ELR (cell line): ENCODE data around the gene CHDH.

Source experiments
- DNase-seq: peaks from one replicate; pipeline ENCODE4 v3.0.0-alpha.2; 2015; ENCODE audit warnings: low read depth

The CHDH gene

DNA sequence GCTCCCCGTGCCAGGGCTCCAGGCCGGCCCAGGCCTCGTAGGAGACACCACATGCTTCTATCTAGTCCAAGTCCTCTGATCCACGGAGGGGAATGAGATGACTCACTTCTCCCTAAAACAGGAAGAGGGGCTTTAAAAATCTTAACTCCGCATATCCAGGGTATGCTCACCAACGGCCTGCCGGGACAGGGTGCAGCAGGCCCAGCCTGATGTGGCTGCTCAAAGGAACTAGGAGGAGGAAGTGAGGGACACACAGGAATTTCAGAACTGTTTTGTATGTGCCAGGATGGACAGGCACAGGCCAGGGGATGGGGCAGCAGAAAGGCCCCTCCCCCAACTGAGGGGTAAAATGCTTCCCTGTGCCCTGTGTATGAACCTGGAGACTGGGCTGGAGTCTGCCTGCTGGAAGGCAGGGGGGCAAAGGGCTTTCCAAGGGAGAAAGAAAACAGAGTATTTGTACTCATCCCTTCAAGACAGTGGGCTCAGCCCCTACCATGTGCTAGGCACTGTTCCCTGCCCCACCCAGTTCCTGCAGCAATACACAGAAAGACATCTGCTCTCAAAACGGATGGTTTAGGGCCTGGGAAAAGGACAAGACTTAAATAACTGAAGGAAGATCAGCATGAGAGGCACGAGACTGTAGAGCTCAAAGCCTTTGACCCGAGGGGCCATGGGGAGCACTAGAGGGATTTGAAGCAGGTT is 22.1 kb downstream of the CHDH start:
- DNase-seq = no peak

DNA sequence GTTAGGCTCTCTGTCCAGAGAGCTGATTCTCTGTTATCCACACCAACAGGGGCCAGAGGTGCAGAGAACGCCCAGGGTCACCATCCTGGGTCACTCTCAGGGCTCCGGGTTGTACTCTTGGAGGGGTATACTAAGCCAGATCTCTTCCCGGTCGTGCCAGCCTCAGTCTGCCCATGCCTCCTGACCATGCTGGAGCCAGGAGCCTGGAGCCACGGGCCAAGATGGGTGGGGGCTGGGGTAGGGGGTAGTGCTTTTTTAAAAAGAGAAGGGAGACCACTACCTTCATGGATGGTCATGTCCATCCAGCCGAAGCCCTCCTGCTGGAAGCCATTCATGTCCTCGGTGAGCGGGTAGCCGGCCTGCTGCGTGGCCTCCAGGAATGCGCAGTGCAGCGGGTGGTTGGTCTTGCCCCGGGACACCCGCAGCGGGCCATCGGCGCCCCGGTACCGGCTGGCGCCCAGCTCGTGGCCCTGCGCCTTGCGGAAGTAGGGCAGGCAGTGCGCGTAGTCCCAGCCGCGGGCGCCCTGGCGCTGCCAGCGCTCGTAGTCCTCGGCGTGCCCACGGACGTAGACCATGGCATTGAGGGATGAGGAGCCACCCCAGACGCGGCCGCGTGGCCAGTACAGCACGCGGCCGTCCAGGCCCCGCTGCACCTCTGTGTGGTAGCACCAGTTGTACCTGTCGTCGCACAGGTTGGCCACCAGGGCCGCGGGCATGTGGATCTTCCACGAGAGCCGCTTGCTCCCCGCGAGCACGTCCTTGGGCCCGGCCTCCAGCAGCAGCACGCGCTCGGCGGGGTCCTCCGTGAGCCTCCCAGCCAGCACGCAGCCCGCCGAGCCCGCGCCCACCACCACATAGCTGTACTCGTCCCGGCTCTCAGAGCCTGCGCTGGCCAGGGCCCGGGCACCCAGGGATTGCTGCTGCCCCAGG is 22.9 kb downstream of the CHDH start:
- no peak for DNase-seq

DNA sequence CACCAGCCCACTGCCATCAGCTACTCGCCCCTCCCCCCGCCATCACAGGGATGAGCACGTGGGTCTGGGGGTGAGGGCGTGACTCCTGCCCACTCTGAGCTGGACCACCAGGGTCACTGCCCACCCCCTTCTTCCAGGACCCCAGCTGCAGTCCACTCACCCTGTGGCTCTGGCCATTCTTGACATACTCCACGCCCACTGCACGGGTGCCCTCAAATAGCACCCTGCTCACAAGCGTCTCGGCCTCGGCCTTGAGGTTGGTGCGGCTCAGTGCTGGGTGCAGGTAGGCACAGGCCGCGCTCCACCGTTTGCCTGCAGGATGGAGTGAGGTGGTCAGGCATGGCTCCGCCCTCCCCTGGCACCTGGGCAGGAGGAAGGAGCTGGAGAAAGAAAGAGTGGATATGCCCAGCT is 23.9 kb downstream of the CHDH start:
- no peak for DNase-seq

DNA sequence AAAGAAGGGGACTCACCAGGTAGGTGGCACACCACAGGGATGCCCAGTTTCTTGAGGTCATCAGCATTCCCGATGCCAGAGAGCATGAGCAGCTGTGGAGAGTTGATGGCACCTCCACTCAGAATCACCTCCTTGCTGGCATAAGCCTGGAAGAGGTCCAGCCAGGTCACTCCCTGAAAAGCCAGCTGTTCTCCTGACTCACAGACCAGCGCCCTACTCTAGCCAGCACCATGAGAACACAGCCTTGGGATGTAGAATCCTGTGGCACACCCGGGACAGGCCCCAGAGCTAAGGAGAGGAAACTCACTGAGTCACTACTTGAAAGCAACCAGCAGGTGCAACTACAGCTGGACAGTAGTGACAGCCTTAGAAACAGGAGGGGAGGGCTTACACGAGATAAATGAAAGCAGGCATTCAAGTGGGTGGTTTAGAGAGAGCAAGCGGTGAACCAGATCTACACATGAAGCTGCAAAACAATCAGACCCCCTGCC is 24.5 kb downstream of the CHDH start:
- no peak for DNase-seq

DNA sequence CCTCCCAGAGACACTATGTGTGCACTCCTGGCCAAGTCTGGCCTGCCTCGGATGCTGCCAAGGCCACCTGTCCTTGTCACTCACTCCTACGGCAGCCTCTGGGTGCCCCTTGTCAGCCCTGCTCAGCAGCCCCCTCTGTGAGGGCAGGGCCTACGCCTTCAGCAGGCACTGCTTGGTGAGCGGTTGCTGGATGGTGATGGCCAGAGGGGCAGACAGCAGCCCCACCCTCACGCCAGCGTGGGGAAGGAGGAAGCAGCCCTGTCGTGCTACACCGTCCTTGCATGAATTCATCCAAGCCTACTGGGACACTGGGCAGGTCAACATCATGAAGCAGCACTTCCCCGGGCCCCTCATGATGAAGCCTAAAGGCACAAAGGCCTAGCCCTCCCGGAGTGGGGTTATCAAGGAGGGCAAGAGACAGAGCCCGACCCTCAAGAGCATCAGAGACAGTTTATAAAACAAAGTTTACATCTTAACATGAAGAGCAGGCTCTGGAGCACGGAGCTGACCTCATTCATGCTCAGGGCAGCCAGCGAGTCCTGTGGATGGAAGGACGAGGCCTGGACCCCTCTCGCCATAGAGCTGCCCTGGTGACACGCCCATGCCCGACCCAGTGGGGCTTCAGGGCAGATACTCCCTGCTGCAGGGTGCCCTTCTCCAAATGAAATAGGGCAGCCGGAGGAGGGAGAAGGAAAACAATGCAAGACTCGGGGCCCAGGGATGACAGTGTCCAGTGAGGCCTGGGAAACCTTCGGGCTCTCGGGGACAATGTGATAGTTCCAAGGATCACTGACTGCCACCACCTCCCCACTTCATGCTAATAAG is 25.3 kb downstream of the CHDH start:
- DNase-seq = no peak

DNA sequence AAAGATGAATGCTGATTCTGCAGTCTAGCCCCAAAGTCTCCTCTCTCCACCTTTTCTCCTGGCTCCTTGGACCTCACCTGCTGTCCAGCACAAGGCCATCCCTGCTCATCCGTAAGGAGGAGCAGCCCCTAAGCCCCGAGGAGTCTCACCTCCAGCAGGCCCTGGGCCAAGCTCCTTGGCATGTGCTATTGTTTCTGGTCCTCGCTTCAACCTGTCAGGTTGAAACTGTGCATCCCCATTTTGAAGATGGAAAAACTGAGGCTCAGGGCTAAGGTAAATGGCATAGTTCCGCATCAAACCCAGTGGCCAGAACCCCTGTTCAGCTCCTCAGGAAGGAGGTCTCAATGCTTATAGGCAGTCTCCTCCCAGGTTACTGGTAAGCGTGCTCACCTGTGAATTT is 26.1 kb downstream of the CHDH start:
- DNase-seq = no peak

DNA sequence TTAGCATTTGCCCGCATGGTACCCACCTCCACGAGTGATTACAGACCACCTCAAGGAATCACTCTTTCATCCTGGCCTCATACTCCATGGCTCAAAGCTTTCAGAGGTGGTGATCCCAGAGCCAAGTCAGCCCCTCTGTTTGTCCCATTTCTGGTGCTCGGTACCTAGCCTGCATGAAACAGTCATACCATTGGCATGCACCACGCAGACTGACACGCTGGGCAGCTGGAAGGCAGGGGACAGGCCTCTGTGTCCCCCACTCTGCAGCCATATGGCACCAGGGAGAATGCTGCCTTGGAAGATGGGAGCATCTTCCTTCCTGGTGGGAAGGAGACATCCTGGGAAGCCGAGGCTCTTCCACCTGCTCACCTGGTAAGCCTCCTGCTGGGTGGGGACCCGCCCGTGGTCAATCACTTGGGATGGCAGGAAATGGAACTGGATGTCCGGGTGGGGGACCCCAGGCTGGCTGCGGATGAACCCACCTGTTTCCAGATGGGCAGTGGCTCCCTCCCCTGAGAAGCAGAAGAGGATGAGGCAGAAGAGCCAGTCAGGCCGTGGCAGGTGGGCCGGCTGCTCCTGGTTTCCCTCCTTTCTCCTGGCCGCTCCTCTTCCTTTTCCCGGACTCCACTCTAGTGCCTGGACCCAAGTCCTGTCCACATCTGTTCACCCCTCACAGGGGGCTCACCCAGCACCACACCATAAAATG is 26.9 kb downstream of the CHDH start:
- DNase-seq = no peak

DNA sequence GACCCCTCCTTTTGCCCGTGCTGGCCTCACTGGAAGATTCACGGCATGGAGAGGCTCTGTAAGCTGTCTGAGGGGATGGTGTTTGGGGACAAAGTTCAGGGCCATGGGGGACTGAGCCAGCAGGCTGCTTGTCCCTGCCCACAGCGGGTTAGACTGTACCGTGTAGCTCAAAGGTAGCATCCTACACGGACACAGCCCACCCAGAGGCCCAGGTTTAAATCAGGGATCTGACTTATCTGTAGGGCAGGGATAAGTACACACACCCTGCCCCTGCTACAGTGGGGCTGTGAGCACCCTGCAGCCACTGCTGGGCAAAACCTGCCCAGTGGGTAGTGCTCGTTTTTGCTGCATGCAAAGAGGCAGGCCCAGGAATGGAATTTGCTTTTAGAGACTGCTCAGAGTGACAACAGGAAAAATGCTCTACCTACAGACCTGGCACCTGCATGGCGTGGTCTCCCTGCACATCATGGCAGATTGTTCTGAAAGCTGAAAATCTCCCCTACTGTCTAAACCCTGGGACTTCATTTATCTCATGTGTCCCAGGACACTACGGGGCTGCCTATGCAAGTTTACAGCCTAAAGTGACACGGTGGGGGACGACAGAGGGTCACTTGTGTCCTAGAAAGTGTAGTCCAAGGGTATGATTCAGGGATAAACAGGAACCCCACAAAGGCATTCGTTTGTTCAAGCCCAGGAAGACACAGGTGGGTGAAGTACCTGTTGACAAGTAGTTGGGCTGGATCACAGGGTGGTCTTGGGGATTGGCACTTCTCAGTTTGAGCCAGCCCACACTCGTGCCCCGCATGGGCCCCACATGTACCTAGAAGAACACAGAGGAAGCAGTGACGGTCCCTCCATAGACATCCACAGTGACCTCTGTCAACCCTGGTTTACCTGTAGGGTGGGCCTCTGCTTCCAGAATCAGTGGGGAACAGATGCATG is 27.7 kb downstream of the CHDH start:
- no peak for DNase-seq

DNA sequence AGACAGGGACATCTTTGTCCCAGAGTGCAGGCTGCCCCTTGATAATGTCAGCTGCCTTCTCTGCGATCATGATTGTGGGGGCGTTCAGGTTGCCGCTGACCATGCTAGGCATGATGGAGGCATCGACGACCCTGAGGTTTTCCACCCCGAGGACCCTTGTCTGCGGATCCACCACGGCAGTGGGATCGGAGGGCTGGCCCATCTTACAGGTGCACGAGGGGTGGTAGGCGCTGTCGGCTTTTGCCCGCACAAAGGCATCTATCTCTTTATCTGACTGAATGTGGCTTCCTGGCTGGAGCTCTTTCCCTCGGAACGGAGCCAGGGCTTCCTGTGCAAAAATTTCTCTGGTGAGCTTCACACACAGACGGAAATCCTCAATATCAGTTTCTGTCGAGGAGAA is 28.4 kb downstream of the CHDH start:
- no peak for DNase-seq

DNA sequence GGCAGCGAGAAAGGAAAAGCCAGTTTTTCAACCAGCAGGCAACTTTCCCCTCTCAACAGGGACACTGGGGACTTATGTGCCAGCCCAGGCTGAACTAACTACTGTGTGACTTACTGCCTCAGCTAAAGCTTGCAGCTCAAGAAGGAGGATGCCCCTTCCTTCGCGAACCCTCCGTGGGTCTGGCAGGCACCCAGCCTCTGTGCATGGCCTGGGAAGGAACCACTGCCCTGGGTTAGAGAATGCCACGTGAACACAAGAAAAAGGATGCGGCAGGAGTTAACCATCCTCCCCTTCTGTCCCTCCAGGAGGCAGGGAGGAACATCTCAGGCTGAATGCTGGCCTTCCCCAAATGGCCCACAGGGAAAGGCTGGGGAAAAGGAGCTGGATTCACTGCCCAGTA is 29.0 kb downstream of the CHDH start:
- DNase-seq = no peak

DNA sequence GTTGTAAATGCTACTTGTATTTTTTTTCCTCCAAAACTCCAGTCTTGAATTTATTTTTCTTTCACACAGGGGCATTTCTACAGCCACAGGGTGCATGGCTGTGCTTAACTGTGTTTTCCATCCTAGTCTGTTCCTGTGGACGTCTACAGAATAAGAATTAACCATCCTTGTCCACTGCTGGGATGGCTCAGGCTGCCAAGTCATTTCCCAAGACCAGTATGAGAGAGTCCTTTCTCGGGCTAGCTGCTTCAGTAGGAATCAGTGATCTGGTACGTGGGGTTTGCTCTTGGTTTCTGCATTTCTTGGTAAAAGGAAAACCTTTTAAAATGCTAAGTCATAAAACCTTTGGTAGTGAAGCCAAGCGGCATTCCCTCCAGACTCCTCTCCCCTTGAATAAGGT is 29.8 kb downstream of the CHDH start:
- no peak for DNase-seq

DNA sequence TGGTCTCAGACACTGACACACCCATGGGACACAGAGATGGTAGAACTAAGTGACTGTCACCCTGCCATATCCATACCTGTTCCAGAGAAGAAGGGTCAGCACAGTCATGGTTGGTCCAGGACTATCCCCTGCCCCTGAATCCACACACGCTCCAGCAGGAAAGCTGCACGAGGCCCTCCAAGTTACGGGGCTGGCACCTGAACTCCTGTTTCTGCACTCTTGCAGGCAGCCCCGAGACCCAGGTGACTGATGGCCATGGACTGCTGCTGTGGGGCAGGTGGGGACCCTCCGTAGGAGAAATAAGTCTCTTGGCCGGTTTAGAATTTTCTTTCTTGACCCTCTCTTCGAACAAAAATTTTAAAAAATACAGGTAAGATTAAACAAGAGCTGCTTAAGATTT is 30.6 kb downstream of the CHDH start:
- DNase-seq = no peak

DNA sequence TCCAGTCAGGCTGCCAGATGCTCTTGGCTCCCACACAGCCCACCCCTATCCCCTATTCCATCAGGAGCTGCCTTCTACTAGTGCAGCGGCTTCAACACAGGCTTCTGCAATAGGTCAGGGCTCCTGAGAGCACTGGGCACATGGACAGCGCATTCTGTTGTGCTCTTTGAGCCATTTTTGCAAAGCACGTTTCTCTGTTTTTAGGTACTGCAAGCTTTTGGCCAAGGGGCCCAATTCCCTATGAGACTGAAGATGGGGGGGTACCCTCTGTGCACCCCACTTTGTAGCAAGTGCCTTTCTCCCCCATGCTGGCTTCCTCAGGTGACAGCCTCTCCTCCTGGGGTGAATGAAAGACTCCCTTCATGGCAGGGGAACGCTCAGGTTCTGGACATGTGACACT is 31.2 kb downstream of the CHDH start:
- no peak for DNase-seq

DNA sequence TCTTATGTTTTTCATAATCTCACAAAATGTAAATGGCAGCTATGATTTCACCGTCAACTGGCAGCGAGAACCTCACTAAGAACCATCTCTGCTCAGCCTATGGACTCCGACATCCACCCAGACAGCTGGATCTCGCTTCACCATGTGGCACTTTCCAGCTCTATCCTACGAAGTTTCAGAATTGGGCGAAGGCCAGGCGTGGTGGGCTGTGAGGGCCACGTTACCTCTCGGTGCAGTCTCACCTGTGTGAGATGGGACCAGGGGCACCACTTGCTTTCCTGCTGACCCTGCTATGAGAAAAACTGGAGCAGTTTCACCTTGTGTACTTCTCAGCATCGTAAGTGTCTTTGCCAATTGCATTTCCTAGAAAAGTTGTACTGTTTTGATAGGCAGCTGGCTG is 32.3 kb downstream of the CHDH start:
- no peak for DNase-seq

DNA sequence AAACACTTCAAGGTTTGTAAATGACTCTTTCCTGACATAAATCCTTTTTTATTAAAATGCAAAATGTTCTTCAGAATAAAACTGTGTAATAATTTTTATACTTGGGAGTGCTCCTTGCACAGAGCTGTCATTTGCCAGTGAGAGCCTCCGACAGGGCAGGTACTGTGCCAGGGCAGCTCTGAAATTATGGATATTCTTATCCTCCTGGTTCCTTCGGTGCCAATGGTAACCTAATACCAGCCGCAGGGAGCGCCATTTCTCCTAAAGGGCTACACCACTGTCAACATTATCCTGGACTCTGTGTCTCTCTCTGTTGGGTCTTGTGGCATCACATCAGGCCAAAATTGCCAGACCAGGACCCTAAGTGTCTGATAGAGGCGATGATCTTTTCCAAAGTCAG is 33.0 kb downstream of the CHDH start:
- DNase-seq = no peak

DNA sequence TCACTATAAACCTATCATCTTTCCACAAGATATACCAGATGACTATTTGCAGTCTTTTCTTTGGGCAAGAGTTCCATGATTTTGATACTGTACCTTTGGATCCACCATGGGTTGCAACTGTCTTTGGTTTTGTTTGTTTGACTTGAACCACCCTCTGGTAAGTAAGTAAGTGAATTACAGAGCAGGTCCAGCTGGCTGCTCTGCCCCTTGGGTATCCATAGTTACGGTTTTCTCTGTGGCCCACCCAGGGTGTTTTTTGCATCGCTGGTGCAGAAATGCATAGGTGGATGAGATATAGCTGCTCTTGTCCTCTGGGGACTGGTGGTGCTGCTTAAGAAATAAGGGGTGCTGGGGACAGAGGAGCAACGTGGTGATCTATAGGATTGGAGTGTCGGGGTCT is 33.8 kb downstream of the CHDH start:
- DNase-seq = no peak

DNA sequence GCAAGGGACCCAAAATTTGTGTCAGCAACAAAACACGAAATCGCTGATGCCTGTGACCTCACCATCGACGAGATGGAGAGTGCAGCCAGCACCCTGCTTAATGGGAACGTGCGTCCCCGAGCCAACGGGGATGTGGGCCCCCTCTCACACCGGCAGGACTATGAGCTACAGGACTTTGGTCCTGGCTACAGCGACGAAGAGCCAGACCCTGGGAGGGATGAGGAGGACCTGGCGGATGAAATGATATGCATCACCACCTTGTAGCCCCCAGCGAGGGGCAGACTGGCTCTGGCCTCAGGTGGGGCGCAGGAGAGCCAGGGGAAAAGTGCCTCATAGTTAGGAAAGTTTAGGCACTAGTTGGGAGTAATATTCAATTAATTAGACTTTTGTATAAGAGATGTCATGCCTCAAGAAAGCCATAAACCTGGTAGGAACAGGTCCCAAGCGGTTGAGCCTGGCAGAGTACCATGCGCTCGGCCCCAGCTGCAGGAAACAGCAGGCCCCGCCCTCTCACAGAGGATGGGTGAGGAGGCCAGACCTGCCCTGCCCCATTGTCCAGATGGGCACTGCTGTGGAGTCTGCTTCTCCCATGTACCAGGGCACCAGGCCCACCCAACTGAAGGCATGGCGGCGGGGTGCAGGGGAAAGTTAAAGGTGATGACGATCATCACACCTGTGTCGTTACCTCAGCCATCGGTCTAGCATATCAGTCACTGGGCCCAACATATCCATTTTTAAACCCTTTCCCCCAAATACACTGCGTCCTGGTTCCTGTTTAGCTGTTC is 34.9 kb downstream of the CHDH start:
- no peak for DNase-seq

DNA sequence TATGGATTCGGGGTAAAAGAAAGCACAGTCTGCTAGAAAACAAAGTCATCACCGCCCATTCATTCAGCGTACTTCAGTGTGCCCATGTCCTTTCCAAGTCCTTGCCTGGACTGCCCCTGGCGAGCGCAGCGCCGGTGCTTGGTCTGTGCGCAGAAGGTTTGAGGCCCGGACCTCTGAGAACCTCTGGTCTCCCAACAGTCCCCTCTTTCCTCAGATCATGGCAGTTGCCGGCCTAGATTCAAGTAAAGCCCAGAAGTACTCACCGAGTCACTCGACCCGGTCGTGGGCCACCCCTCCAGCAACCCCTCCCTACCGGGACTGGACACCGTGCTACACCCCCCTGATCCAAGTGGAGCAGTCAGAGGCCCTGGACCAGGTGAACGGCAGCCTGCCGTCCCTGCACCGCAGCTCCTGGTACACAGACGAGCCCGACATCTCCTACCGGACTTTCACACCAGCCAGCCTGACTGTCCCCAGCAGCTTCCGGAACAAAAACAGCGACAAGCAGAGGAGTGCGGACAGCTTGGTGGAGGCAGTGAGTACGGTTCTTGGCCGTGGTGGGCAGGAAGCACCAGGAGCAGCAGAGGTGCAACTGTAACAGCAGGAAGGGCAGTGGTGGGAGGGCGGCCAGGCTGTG is 36.3 kb downstream of the CHDH start:
- DNase-seq = no peak

DNA sequence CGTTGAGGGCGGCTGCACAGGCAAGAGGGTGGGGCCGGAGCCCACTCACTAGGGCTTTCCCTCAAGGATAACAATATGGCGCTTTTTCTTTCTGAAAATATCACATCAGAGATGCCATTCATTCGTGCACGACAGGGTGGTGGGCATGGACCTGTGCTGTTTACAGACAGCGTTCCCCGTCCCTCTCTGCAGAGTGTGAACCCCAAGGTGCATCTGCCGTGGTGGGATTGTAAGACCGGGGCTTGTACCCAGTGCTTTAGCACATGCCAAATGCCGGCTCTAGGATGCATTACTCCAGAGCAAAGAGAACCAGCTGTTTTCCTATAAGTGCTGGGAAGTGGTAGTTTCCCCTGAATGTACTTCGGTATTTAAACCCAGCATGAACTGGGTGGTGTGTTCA is 37.0 kb downstream of the CHDH start:
- DNase-seq = no peak
